Stimulated activated CD8-positive, alpha-beta memory T cell treated with anti-CD3 and anti-CD28 coated beads, Interleukin-2, amount 100 ng/mL, for 1 hour (primary cell): ENCODE results near the gene TUBGCP6.
A peak's percentile ranks its signal among the peaks of the same experiment; 100 is the strongest.

ENCODE experiments used
- DNase-seq, 2 donors: peaks; one replicate each; pipeline ENCODE4 v3.0.0-alpha.2; 2020; ENCODE audit warnings: low read depth in 2 of 2

Gene TUBGCP6

GRCh38 chr22:50196256-50196655 lies 48.6 kb downstream of the TUBGCP6 start:
- DNase-seq, result no peak

- no peak for DNase-seq
These were observed 50.6 kb downstream of the TUBGCP6 start for GRCh38 chr22:50194037-50194805.

- no peak for DNase-seq
These were observed 51.2 kb downstream of the TUBGCP6 start for GRCh38 chr22:50193621-50194020.

GRCh38 chr22:50192436-50193204 lies 52.2 kb downstream of the TUBGCP6 start:
- DNase-seq, result no peak

GRCh38 chr22:50190941-50191741 lies 53.7 kb downstream of the TUBGCP6 start:
- DNase-seq, result peak; percentile 64 to 68

- peak; percentile 56 to 61 for DNase-seq
These were observed 54.5 kb downstream of the TUBGCP6 start for GRCh38 chr22:50190182-50190940.

GRCh38 chr22:50189849-50190181 lies 55.0 kb downstream of the TUBGCP6 start:
- no peak for DNase-seq

- DNase-seq, result no peak
These were observed 55.5 kb downstream of the TUBGCP6 start for GRCh38 chr22:50189184-50189848.

GRCh38 chr22:50188356-50188755 lies 56.5 kb downstream of the TUBGCP6 start:
- DNase-seq, result no peak

- no peak for DNase-seq
These were observed 57.9 kb downstream of the TUBGCP6 start for GRCh38 chr22:50186761-50187523.

- no peak for DNase-seq
These were observed 58.6 kb downstream of the TUBGCP6 start for GRCh38 chr22:50186181-50186714.

- DNase-seq, result peak; percentile 71 to 79
These were observed 59.3 kb downstream of the TUBGCP6 start, which contains the start of gene TRABD for GRCh38 chr22:50185375-50186087. Gene TRABD (plus strand): TSS chr22:50185913. CDS start chr22:50193061, 7,148 bp downstream.

GRCh38 chr22:50184902-50185374 lies 59.9 kb downstream of the TUBGCP6 start:
- DNase-seq, result no peak

GRCh38 chr22:50184004-50184901 lies 60.6 kb downstream of the TUBGCP6 start:
- no peak for DNase-seq

GRCh38 chr22:50183141-50183971 lies 61.5 kb downstream of the TUBGCP6 start:
- no peak for DNase-seq

GRCh38 chr22:50182176-50183081 lies 62.4 kb downstream of the TUBGCP6 start:
- no peak for DNase-seq
